Measurements from ENCODE around the gene IGHMBP2. TPM values are rescaled to one million over a fixed set of nuclear protein-coding genes. Genes with fewer than 3 reads are reported as not detected.

Gene IGHMBP2
- total and polyA plus RNA-seq, 2 of the 8 experiments (the other 6 are each of a cell fraction or from before 2014, with no cell fraction given): 8.4 to 17.6 TPM

GRCh38 chr11:68965901-68966853, 62.5 kb downstream of the IGHMBP2 start:
- Histone ChIP-seq H3K36me3 (ENCODE audit: control insufficient read depth in 2 of 4, insufficient read depth in 4 of 4, low read length in 3 of 4) (no peaks in the 10 kb centered on the region), H4K20me1 (replicated peaks in 1 of 2; ENCODE audit: control insufficient read depth in 1 of 2, insufficient read depth in 2 of 2, low read length in 2 of 2) (peaks cover 0 to 2% of the 10 kb centered on the region in 2 experiments), H3K4me2 (ENCODE audit: insufficient read depth in 1 of 2, low read depth in 2 of 2, low read length in 2 of 2) (no peak overlapping the region), H3K79me1 (ENCODE audit: low read depth, low read length) (no peaks in the 10 kb centered on the region), H3K9me3 (ENCODE audit: insufficient read depth in 2 of 2, low read depth in 1 of 2, low read length in 1 of 2) (no peaks in the 10 kb centered on the region; a peak in 1 of 4 replicates), H2BK120ac (replicated peaks; ENCODE audit: low read depth, low read length) (no peak overlapping the region), H4K91ac (replicated peaks; ENCODE audit: insufficient read length, low read length) (no peak overlapping the region), H2AFZ (ENCODE audit: low read length) (no peak overlapping the region), H3K27me3 (replicated peaks in 1 of 4; ENCODE audit: control insufficient read depth in 3 of 4, extremely low read depth in 1 of 4, insufficient read depth in 3 of 4, low read length in 3 of 4) (no peaks in the 10 kb centered on the region; a peak in 1 of 7 replicates), H3K4me3 (ENCODE audit: extremely low read depth in 1 of 4, insufficient read depth in 2 of 4, low read depth in 3 of 4, low read length in 4 of 4) (no peak overlapping the region), H3K27ac (ENCODE audit: low read depth, low read length) (no peak overlapping the region), H3K23ac (ENCODE audit: insufficient read length) (no peak overlapping the region), H2BK15ac (ENCODE audit: low read length) (no peak overlapping the region), H4K8ac (ENCODE audit: extremely low read depth, insufficient read depth, low read length) (no peak overlapping the region), H3K56ac (replicated peaks; ENCODE audit: insufficient read length, low read depth, low read length) (no peak overlapping the region), H2BK20ac (ENCODE audit: low read length) (no peak overlapping the region), H2BK5ac (ENCODE audit: low read depth, low read length) (no peak overlapping the region), H3K4me1 (replicated peaks in 1 of 4; ENCODE audit: control insufficient read depth in 3 of 4, insufficient read depth in 4 of 4, low read length in 3 of 4) (no peaks in the 10 kb centered on the region), H3K4ac (replicated peaks; ENCODE audit: insufficient read length, low read depth, low read length) (no peak overlapping the region), H3K14ac (ENCODE audit: insufficient read length) (no peak overlapping the region), H2AK5ac (ENCODE audit: low read depth, low read length) (no peak overlapping the region), H3K18ac (ENCODE audit: extremely low read depth, low read length) (no peak overlapping the region), H4K5ac (ENCODE audit: insufficient read length, low read depth, low read length) (no peak overlapping the region), H3K23me2 (ENCODE audit: low read depth, low read length) (no peaks in the 10 kb centered on the region), H3K9ac (replicated peaks in 1 of 4; ENCODE audit: extremely low read depth in 1 of 4, low read depth in 3 of 4, low read length in 3 of 4) (no peak overlapping the region), H2BK12ac (ENCODE audit: low read depth, low read length) (no peak overlapping the region; the same call in 1 of the 2 replicates), H3K79me2 (ENCODE audit: control insufficient read depth in 1 of 2, insufficient read depth in 2 of 2, low read length in 2 of 2) (no peaks in the 10 kb centered on the region)
- no peak for FAIRE-seq
- no peak for TF ChIP-seq TCF12 (IDR thresholded peaks at IDR 0.05; ENCODE audit: low read depth, low read length)
- TF ChIP-seq KDM5A (IDR thresholded peaks at IDR 0.05; ENCODE audit: low read length): no peak
- no peak for TF ChIP-seq KDM4A (IDR thresholded peaks at IDR 0.05; ENCODE audit: low read depth, low read length, severe bottlenecking)
- TF ChIP-seq SRF (IDR thresholded peaks at IDR 0.05; ENCODE audit: low read depth, low read length): no peak
- TF ChIP-seq SAP30 (IDR thresholded peaks at IDR 0.05; ENCODE audit: insufficient read depth, insufficient replicate concordance, low read length): no peak
- DNase-seq (ENCODE audit: low read depth in 1 of 2, low spot score in 2 of 2): no peak
- ChIA-PET CTCF (ENCODE audit: partially characterized antibody) (interaction anchor here (0.6 to 1.9 kb wide), 9 partner anchors 9 to 1886 kb away, joined by 3 to 13 read pairs (median 4); partner anchors contain the start of gene MRGPRF), POLR2A (ENCODE audit: partially characterized antibody) (interaction anchor here (0.8 kb wide), 1 partner anchor 15 kb away, joined by 3 read pairs; the partner anchor contains the start of gene MRGPRD)
- WGBS, 2 experiments (ENCODE audit: extremely low coverage in 1 of 2, insufficient coverage in 1 of 2, insufficient read length in 1 of 2, insufficient replicate concordance in 2 of 2, low coverage in 1 of 2, low lambda C conversion rate in 2 of 2, missing lambda C conversion rate in 1 of 2): 95% methylated on average over 14 of the region's 15 CpGs; no CpG with 5 or more reads in 1 of the 2 experiments

All from H1 (cell line).